DND-41 (cell line): ENCODE data around the gene CPT1A.

ENCODE experiments used
- EZH2 ChIP-seq: IDR thresholded peaks from 3 replicates; pipeline ENCODE4 v1.6.1; 2012; ENCODE audit warnings: borderline replicate concordance, low read depth, mild to moderate bottlenecking, moderate library complexity, low read length, inconsistent platforms; ENCODE audit not compliant: severe bottlenecking
- TF ChIP-seq, protein P1 (sequence below): IDR thresholded peaks from 2 replicates; pipeline ENCODE4 v1.5.1; 2012; ENCODE audit warnings: borderline replicate concordance, low read length, moderate library complexity, mild to moderate bottlenecking; ENCODE audit not compliant: poor library complexity, severe bottlenecking; ENCODE audit errors: extremely low read depth

DNA sequence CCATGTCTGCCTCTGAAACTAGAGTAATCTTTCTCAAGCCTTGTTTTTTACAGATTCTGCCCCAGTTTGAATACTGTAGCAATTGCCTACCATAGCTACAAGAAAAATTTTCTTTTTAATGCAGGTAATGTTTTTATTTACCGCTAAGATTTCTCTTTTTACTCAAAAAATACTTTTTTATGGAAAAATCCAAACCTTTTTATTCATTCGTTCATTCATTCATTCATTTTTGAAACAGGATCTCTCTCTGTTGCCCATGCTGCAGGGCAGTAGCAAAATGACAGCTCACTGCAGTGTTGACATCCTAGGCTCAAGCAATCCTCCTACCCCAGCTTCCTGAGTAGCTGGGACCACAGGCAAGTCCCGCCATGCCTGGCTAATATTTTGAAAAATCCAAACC lies 2.7 kb upstream of the CPT1A start:
- TF ChIP-seq, protein P1, sequence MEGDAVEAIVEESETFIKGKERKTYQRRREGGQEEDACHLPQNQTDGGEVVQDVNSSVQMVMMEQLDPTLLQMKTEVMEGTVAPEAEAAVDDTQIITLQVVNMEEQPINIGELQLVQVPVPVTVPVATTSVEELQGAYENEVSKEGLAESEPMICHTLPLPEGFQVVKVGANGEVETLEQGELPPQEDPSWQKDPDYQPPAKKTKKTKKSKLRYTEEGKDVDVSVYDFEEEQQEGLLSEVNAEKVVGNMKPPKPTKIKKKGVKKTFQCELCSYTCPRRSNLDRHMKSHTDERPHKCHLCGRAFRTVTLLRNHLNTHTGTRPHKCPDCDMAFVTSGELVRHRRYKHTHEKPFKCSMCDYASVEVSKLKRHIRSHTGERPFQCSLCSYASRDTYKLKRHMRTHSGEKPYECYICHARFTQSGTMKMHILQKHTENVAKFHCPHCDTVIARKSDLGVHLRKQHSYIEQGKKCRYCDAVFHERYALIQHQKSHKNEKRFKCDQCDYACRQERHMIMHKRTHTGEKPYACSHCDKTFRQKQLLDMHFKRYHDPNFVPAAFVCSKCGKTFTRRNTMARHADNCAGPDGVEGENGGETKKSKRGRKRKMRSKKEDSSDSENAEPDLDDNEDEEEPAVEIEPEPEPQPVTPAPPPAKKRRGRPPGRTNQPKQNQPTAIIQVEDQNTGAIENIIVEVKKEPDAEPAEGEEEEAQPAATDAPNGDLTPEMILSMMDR = no peak
- TF ChIP-seq EZH2 = no peak
